Suprapubic skin (tissue), 4 donors: ENCODE data around the gene CES1. TPM values are rescaled to one million over a fixed set of nuclear protein-coding genes. Genes with fewer than 3 reads are reported as not detected.

Experiments used
- DNase-seq, 2 donors: peaks; one replicate each; pipeline ENCODE4 v3.0.0-alpha.2; 2019; ENCODE audit warnings: low spot score in 2 of 2
- H3K27ac ChIP-seq: fragments of 200-600 bp; sonication (generic); one replicate; pipeline ENCODE4 v1.5.1; 2019
- H3K27me3 ChIP-seq: fragments of 200-600 bp; sonication (generic); one replicate; pipeline ENCODE4 v1.5.1; 2019
- H3K36me3 ChIP-seq: fragments of 200-600 bp; sonication (generic); one replicate; pipeline ENCODE4 v1.5.1; 2019
- H3K4me1 ChIP-seq: fragments of 200-600 bp; sonication (generic); one replicate; pipeline ENCODE4 v1.5.1; 2019
- H3K4me3 ChIP-seq: fragments of 200-600 bp; sonication (generic); one replicate; pipeline ENCODE4 v1.5.1; 2019; ENCODE audit warnings: mild to moderate bottlenecking
- H3K9me3 ChIP-seq: fragments of 200-600 bp; sonication (generic); one replicate; pipeline ENCODE4 v1.5.1; 2019
- EP300 ChIP-seq: sonication (generic); formaldehyde crosslinking; IDR thresholded peaks from one replicate; pipeline ENCODE4 v1.6.1; 2017; ENCODE audit warnings: antibody characterized with exemption
- POLR2A ChIP-seq, 2 donors: fragments of 450-650 bp; IDR thresholded peaks; one replicate each; pipeline ENCODE4 v1.6.1; 2017; ENCODE audit warnings: antibody characterized with exemption in 2 of 2, mild to moderate bottlenecking in 2 of 2, moderate library complexity in 2 of 2
- POLR2AphosphoS5 ChIP-seq, 3 donors: sonication (generic); formaldehyde crosslinking; IDR thresholded peaks; one replicate each; pipeline ENCODE4 v1.6.1; 2017; ENCODE audit warnings: antibody characterized with exemption in 3 of 3
- WGBS: methylation state at CpG from one replicate; pipeline ENCODE4 v1.1.5; 2018; 5-methylcytosine and 5-hydroxymethylcytosine counted together
- total RNA-seq, 4 donors: library from RNA; depleted of rRNA; stranded (reverse); fragments of >200 nt; gene quantifications; one replicate each; pipeline ENCODE4 v1.1.0, GENCODE V29; 2016
- TF ChIP-seq, protein P1 (sequence below), 2 donors: fragments of 200-600 bp in 1 of 2; fragments of 450-650 bp in 1 of 2; sonication (generic) in 1 of 2; IDR thresholded peaks; one replicate each; pipeline ENCODE4 v1.5.1; 2016 to 2019; ENCODE audit warnings: antibody characterized with exemption in 2 of 2, mild to moderate bottlenecking in 1 of 2, moderate library complexity in 1 of 2

Gene CES1
- 1 to 10 TPM; 3.0 to 6.0 (median 3.5) TPM for total RNA-seq

DNA sequence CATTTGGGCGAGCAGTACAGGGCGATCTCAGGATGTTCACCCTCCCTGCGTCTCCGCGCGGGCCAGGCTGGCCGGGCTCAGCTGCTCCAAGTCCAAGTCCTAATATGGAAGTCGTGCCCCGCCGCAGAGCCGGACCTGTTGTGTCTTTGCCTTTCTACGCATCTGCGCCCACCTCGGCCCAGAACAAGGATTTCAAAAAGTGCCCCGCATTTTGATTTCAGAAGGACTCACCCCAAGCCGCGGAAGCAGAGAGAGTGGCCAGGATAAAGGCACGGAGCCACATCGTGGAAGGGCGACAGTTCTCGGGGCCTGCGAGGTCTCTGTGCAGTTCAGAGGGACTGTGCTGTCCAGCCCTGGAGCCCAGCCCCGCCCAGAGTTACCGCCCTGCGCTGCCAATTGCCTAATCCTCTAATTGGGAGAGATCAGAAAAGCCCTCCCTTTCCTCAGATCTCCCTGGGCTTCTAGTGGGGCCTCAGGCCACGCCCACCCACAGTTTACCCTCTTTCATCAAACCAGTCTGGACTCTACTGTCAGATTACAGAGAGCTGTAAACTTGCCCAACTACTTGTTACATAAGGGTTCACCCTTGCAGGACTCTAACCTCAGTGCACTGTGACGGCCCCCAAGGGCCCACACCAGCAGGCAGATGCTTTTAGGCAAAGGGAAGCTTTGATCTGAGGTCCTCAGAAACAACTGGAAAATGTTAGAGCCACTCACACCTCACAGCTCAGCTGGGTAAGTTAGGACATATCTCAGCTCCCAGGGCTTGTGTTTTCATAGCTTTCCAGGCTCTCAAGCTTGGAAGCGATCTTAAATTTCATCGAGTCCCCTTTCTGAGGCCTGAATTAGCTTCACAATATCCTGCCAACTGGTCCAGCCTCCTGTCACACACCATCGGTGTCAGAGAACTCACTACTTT lies at the start of gene CES1:
Gene CES1, minus strand, starts transcription at position 324 of the 919 bp plus-strand sequence. Its CDS starts 41 bp downstream, at position 283.
- Histone ChIP-seq H3K27me3 (no peaks in the 10 kb centered on the region), H3K27ac (no peak within 1 kb of the TSS), H3K36me3 (no peaks in the 10 kb centered on the region), H3K4me1 (peaks cover 21% of the 10 kb centered on the region), H3K9me3 (no peaks in the 10 kb centered on the region), H3K4me3 (peak within 1 kb of the TSS; percentile 6)
- peak; percentile 83 to 88 for DNase-seq
- TF ChIP-seq POLR2A (IDR thresholded peaks at IDR 0.05) (no peak), EP300 (no peak), POLR2AphosphoS5 (IDR thresholded peaks at IDR 0.05) (no peak)
- TF ChIP-seq, protein P1, sequence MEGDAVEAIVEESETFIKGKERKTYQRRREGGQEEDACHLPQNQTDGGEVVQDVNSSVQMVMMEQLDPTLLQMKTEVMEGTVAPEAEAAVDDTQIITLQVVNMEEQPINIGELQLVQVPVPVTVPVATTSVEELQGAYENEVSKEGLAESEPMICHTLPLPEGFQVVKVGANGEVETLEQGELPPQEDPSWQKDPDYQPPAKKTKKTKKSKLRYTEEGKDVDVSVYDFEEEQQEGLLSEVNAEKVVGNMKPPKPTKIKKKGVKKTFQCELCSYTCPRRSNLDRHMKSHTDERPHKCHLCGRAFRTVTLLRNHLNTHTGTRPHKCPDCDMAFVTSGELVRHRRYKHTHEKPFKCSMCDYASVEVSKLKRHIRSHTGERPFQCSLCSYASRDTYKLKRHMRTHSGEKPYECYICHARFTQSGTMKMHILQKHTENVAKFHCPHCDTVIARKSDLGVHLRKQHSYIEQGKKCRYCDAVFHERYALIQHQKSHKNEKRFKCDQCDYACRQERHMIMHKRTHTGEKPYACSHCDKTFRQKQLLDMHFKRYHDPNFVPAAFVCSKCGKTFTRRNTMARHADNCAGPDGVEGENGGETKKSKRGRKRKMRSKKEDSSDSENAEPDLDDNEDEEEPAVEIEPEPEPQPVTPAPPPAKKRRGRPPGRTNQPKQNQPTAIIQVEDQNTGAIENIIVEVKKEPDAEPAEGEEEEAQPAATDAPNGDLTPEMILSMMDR (IDR thresholded peaks at IDR 0.05): no peak
- 42% methylated on average over 17 of the region's 30 CpGs for WGBS

DNA sequence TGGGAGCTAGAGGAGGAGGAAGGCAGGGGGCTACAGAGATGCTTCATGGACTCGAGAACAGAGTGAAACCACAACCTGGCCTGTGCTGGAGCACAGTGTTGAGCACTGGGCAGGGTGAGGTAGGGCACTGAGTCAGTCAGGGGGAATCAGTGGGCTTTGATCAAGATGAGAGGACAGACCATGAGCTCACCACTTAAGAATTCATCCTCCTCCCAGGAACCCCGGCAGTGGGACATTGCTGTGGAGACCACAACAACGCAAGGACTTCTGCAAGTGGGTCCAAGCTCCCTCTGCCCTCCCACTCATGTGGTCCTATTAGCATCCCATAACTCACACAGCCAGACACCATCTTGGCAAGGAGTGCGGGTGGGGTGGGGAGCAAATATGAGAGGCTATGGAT lies 44.0 kb upstream of the CES1 start:
- no peak for TF ChIP-seq POLR2AphosphoS5 (IDR thresholded peaks at IDR 0.05)
- TF ChIP-seq, protein P1 (IDR thresholded peaks at IDR 0.05): no peak
- TF ChIP-seq POLR2A (IDR thresholded peaks at IDR 0.05): no peak
- TF ChIP-seq EP300: no peak
- Histone ChIP-seq H3K9me3 (no peaks in the 10 kb centered on the region), H3K4me1 (no peaks in the 10 kb centered on the region), H3K27ac (no peak overlapping the region), H3K4me3 (no peak overlapping the region), H3K36me3 (no peaks in the 10 kb centered on the region), H3K27me3 (peaks cover 9% of the 10 kb centered on the region)
- no peak for DNase-seq
- 59% methylated on average over 4 of the region's 4 CpGs for WGBS

DNA sequence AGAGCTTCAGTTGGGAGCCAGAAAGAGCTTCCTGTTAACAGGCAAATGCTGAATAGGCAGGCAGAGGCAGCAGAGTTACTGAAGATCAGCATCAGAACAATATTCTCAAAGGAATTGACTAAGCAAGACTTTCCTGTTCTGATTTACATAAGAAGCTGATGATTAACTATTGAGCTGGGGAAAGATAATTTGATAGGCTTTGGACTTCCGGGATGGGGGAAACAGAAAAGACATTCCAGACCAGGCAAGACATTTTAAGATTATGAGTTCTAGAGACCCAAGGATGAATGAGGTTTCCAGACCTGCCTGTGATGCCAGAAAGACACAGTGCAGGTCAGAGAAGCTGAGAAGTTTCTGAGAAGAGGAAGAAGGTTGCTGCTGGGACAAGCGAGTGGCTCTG lies 42.4 kb upstream of the CES1 start, which contains the start of gene CES5A:
Gene CES5A, minus strand, starts transcription at position 101 of the 400 bp plus-strand sequence. CDS start 152 bp downstream, outside the sequence.
- TF ChIP-seq, protein P1 (IDR thresholded peaks at IDR 0.05): no peak
- TF ChIP-seq POLR2AphosphoS5 (IDR thresholded peaks at IDR 0.05) (no peak), EP300 (no peak), POLR2A (IDR thresholded peaks at IDR 0.05) (no peak)
- no peak for DNase-seq
- H3K27me3 ChIP-seq: peaks cover 9% of the 10 kb centered on the region
- H3K4me3 ChIP-seq: no peak within 1 kb of the TSS
- 56% methylated on average over 2 of the region's 2 CpGs for WGBS
- no peak within 1 kb of the TSS for H3K27ac ChIP-seq
- H3K9me3 ChIP-seq: no peaks in the 10 kb centered on the region
- no peaks in the 10 kb centered on the region for H3K4me1 ChIP-seq
- H3K36me3 ChIP-seq: no peaks in the 10 kb centered on the region

DNA sequence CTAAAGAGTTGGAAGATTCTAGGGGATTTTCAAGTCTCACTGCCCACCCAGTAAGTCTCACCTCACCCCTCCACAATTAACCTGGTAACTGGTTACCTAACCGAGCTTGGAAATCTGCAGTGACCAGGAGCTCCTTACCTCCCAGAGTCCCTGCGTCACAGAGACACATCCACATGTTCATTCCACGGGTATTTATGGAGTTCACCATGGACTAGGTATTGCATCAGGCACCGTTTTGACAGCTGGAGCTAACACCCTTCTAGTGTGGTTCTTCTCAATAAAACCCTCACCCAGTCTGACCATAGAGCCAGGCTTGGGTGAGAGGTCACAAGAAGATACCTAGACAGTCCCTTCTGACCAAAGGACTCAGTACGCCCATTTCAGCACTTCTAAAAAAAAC lies 40.2 kb upstream of the CES1 start:
- Histone ChIP-seq H3K4me1 (peaks cover under 1% of the 10 kb centered on the region), H3K9me3 (no peaks in the 10 kb centered on the region), H3K36me3 (no peaks in the 10 kb centered on the region), H3K4me3 (no peak overlapping the region), H3K27me3 (peaks cover 9% of the 10 kb centered on the region), H3K27ac (no peak overlapping the region)
- TF ChIP-seq EP300 (no peak), POLR2A (IDR thresholded peaks at IDR 0.05) (no peak), POLR2AphosphoS5 (IDR thresholded peaks at IDR 0.05) (no peak)
- TF ChIP-seq, protein P1 (IDR thresholded peaks at IDR 0.05): no peak
- WGBS: 91% methylated on average over 5 of the region's 5 CpGs
- DNase-seq: no peak

DNA sequence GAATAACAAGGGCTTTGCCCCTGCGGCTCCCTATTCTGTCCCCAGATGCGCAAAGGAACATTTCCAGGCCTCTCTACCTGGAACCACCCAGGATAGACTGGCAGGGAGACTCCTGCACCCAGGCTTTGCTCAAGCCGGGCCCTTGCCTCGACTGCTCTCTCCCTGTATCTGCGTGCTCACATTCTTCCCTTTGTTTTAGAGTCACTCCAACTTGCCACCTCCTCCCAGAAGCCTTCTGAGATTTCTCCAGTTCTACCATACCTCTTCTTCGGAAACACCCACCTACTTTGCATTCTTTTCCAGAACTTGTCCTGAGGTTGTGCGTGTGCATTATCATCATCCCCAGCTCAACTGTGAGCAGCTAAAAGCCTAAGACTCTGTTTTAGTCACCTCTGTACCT lies 39.2 kb upstream of the CES1 start:
- H3K4me3 ChIP-seq: no peak overlapping the region
- 80% methylated on average over 7 of the region's 7 CpGs for WGBS
- no peak for DNase-seq
- no peaks in the 10 kb centered on the region for H3K36me3 ChIP-seq
- H3K4me1 ChIP-seq: peaks cover 3% of the 10 kb centered on the region
- peaks cover 9% of the 10 kb centered on the region for H3K27me3 ChIP-seq
- no peaks in the 10 kb centered on the region for H3K9me3 ChIP-seq
- TF ChIP-seq POLR2AphosphoS5 (IDR thresholded peaks at IDR 0.05) (no peak), EP300 (no peak), POLR2A (IDR thresholded peaks at IDR 0.05) (no peak)
- TF ChIP-seq, protein P1 (IDR thresholded peaks at IDR 0.05): no peak
- no peak overlapping the region for H3K27ac ChIP-seq
